ENCODE measurements around the gene PRDM7. TPM values are rescaled to one million over a fixed set of nuclear protein-coding genes. Genes with fewer than 3 reads are reported as not detected.
A peak's percentile ranks its signal among the peaks of the same experiment; 100 is the strongest.
"Not testable (repeated sequence)": the region's sequence is repeated elsewhere in the genome, so short reads cannot be mapped to it uniquely, and the experiment has no call there.

PRDM7 gene
- total and polyA plus RNA-seq, 9 of the 15 experiments (the other 6 are each of a cell fraction or from before 2014, with no cell fraction given), result not detected

GRCh38 chr16:90106271-90106670 is 29.1 kb upstream of the PRDM7 start (continued):
- peak; percentile 71; the same call in 1 of the 2 replicates for TF ChIP-seq CREM (IDR thresholded peaks at IDR 0.05; ENCODE audit: low read depth)
- not testable (repeated sequence) for TF ChIP-seq ATF1, CREB1 (CRISPR knock-in tag; IDR thresholded peaks at IDR 0.05)
- 0 out of 2 replicates have a peak, but pooled peaks have one; percentile 21 for TF ChIP-seq ATF1 (tag; IDR thresholded peaks at IDR 0.05)
- TF ChIP-seq CREB1 (IDR thresholded peaks at IDR 0.05), result peak; percentile 53; the same call in 1 of the 2 replicates

GRCh38 chr16:90104725-90105124 is 27.6 kb upstream of the PRDM7 start:
- in situ Hi-C loops (cut with MboI), result not testable (repeated sequence)

More at GRCh38 chr16:90104725-90105124, 27.6 kb upstream of the PRDM7 start:
- DNase-seq (ENCODE audit: extremely low read depth in 1 of 4, low spot score in 3 of 4); H3K4me2 ChIP-seq (ENCODE audit: insufficient read depth, low read length); H3K27ac ChIP-seq (ENCODE audit: extremely low read depth, low read depth, low read length); H2AFZ ChIP-seq (ENCODE audit: low read depth, low read length); H3K4me3 ChIP-seq; intact Hi-C loops (cut with micrococcal nuclease); FAIRE-seq; CTCF ChIA-PET (ENCODE audit: low intra/inter-chr PET ratio); H3K4me1 ChIP-seq (replicated peaks in 1 of 2; ENCODE audit: control insufficient read depth in 2 of 2, insufficient read depth in 2 of 2, low read length in 2 of 2); H3K79me2 ChIP-seq (ENCODE audit: control insufficient read depth, insufficient read depth, low read length); H3K9me3 ChIP-seq (replicated peaks; ENCODE audit: control insufficient read depth, insufficient read depth, low read depth, low read length); H3K9me1 ChIP-seq (ENCODE audit: control insufficient read depth, insufficient read depth, low read length); BruUV-seq (replicated peaks); H4K20me1 ChIP-seq (replicated peaks; ENCODE audit: control insufficient read depth, insufficient read depth, low read length); H3K27me3 ChIP-seq (ENCODE audit: control insufficient read depth in 2 of 2, insufficient read depth in 2 of 2, low read length in 2 of 2); ATAC-seq; H3K36me3 ChIP-seq (ENCODE audit: control insufficient read depth, insufficient read depth, low read length); H3K9ac ChIP-seq (ENCODE audit: insufficient read depth in 1 of 2, low read depth in 2 of 2, low read length in 2 of 2); POLR2A ChIA-PET: not testable (repeated sequence)
- WGBS (ENCODE audit: insufficient coverage, low coverage, missing lambda C conversion rate), result 59% methylated on average over 10 of the region's 13 CpGs

Data from K562 (cell line).